ENCODE data around the gene ZNF552. TPM values are rescaled to one million over a fixed set of nuclear protein-coding genes. Genes with fewer than 3 reads are reported as not detected.
"Not testable (repeated sequence)": the region's sequence is repeated elsewhere in the genome, so short reads cannot be mapped to it uniquely, and the experiment has no call there.

The ZNF552 gene
- total RNA-seq, 1 donor = 4.3 TPM

GRCh38 chr19:57818378-57818777 lies 3.7 kb upstream of the ZNF552 start:
- no peak for DNase-seq (ENCODE audit: low read depth)
- no peak overlapping the region for H3K4me3 ChIP-seq (ENCODE audit: low read depth, low read length)
- TF ChIP-seq CTCF (IDR thresholded peaks at IDR 0.05; ENCODE audit: insufficient read depth, low read length) = no peak

GRCh38 chr19:57817976-57818375 lies 3.3 kb upstream of the ZNF552 start:
- no peak for DNase-seq (ENCODE audit: low read depth)
- TF ChIP-seq CTCF (IDR thresholded peaks at IDR 0.05; ENCODE audit: insufficient read depth, low read length) = no peak
- H3K4me3 ChIP-seq (ENCODE audit: low read depth, low read length) = no peak overlapping the region

- TF ChIP-seq CTCF (IDR thresholded peaks at IDR 0.05; ENCODE audit: insufficient read depth, low read length) = no peak
- no peak overlapping the region for H3K4me3 ChIP-seq (ENCODE audit: low read depth, low read length)
- no peak for DNase-seq (ENCODE audit: low read depth)
Observed at GRCh38 chr19:57816652-57817051, 1.9 kb upstream of the ZNF552 start.

GRCh38 chr19:57815247-57816075 lies 748 bp upstream of the ZNF552 start:
- DNase-seq (ENCODE audit: low read depth) = no peak
- H3K4me3 ChIP-seq (ENCODE audit: low read depth, low read length) = no peak overlapping the region
- TF ChIP-seq CTCF (IDR thresholded peaks at IDR 0.05; ENCODE audit: insufficient read depth, low read length) = no peak

GRCh38 chr19:57813919-57814504 lies 701 bp downstream of the ZNF552 start:
- no peak for DNase-seq (ENCODE audit: low read depth)
- H3K4me3 ChIP-seq (ENCODE audit: low read depth, low read length) = peak overlapping the region; percentile 76
- no peak for TF ChIP-seq CTCF (IDR thresholded peaks at IDR 0.05; ENCODE audit: insufficient read depth, low read length)

GRCh38 chr19:57812975-57813820 lies 1.5 kb downstream of the ZNF552 start:
- not testable (repeated sequence) for H3K4me3 ChIP-seq (ENCODE audit: low read depth, low read length); DNase-seq (ENCODE audit: low read depth)

- TF ChIP-seq CTCF (IDR thresholded peaks at IDR 0.05; ENCODE audit: insufficient read depth, low read length) = no peak
- no peak for DNase-seq (ENCODE audit: low read depth)
- no peak overlapping the region for H3K4me3 ChIP-seq (ENCODE audit: low read depth, low read length)
Observed at GRCh38 chr19:57812226-57812625, 2.5 kb downstream of the ZNF552 start.

GRCh38 chr19:57810410-57811295 lies 4.1 kb downstream of the ZNF552 start:
- DNase-seq (ENCODE audit: low read depth); H3K4me3 ChIP-seq (ENCODE audit: low read depth, low read length): not testable (repeated sequence)

All from fibroblast of the aortic adventitia (primary cell).